HEK293 (cell line): ENCODE data around the gene DDX55.

Experiments used
- CTCF ChIA-PET: fragments of 350-600 bp; formaldehyde crosslinking; extraction: SDS; loops from one replicate; lab custom pipeline; 2021; ENCODE audit warnings: antibody characterized with exemption; lab: Yijun Ruan, JAX
- POLR2A ChIA-PET: fragments of 300-600 bp; formaldehyde crosslinking; extraction: SDS; loops from one replicate; lab custom pipeline; 2020; ENCODE audit warnings: antibody characterized with exemption, inconsistent platforms; lab: Yijun Ruan, JAX
- H3K27ac ChIP-seq: fragments of 200-500 bp; sonication (Bioruptor generic); 2 replicates; pipeline ENCODE4 v1.5.1; 2014; ENCODE audit warnings: low read depth, low read length, control low read depth, inconsistent platforms; ENCODE audit errors: extremely low read depth
- H3K36me3 ChIP-seq, 2 experiments: fragments of 200-500 bp in 1 of 2; sonication (Bioruptor generic) in 1 of 2; 1 replicate in 1 of 2; 2 replicates in 1 of 2; pipeline ENCODE4 v1.5.1; 2014 to 2017; ENCODE audit warnings: inconsistent platforms in 2 of 2, low read length in 2 of 2; ENCODE audit not compliant: control insufficient read depth in 2 of 2, insufficient read depth in 1 of 2
- H3K4me1 ChIP-seq: fragments of 200-500 bp; sonication (Bioruptor generic); 2 replicates; pipeline ENCODE4 v1.5.1; 2014; ENCODE audit warnings: mild to moderate bottlenecking, low read length, inconsistent platforms; ENCODE audit not compliant: control insufficient read depth, insufficient read depth
- H3K4me3 ChIP-seq: 2 replicates; pipeline ENCODE4 v1.5.1; 2011; ENCODE audit warnings: low read depth, mild to moderate bottlenecking, control low read depth, low read length, moderate library complexity
- H3K9me3 ChIP-seq: fragments of 200-500 bp; sonication (Bioruptor generic); 2 replicates; pipeline ENCODE4 v1.5.1; 2014; ENCODE audit warnings: low read depth, low read length, inconsistent platforms; ENCODE audit not compliant: control insufficient read depth, insufficient read depth
- HOXC10 ChIP-seq: sonication (generic); formaldehyde crosslinking; IDR thresholded peaks from 2 replicates; pipeline ENCODE4 v1.8.1; 2023; ENCODE audit warnings: mild to moderate bottlenecking, missing genetic modification reagents
- KLF9 ChIP-seq: fragments of 450-650 bp; formaldehyde crosslinking; IDR thresholded peaks from 2 replicates; pipeline ENCODE4 v1.5.1; 2016; ENCODE audit warnings: missing biosample characterization, missing genetic modification characterization, low read depth
- OSR2 ChIP-seq: fragments of 450-650 bp; formaldehyde crosslinking; IDR thresholded peaks from 2 replicates; pipeline ENCODE4 v1.5.1; 2016; ENCODE audit warnings: missing biosample characterization, missing genetic modification characterization
- PRDM1 ChIP-seq: fragments of 450-650 bp; formaldehyde crosslinking; IDR thresholded peaks from 2 replicates; pipeline ENCODE4; 2016; ENCODE audit warnings: missing biosample characterization, missing genetic modification characterization
- PRDM10 ChIP-seq: fragments of 450-650 bp; formaldehyde crosslinking; IDR thresholded peaks from 2 replicates; pipeline ENCODE4 v1.5.1; 2016; ENCODE audit warnings: missing biosample characterization, missing genetic modification characterization
- PRDM4 ChIP-seq: fragments of 450-650 bp; formaldehyde crosslinking; IDR thresholded peaks from 2 replicates; pipeline ENCODE4 v1.5.1; 2017; ENCODE audit warnings: missing biosample characterization, missing genetic modification characterization
- SP3 ChIP-seq: fragments of 450-650 bp; formaldehyde crosslinking; IDR thresholded peaks from 2 replicates; pipeline ENCODE4 v1.5.1; 2016; ENCODE audit warnings: missing biosample characterization, missing genetic modification characterization
- ZBTB10 ChIP-seq: fragments of 450-650 bp; formaldehyde crosslinking; IDR thresholded peaks from 2 replicates; pipeline ENCODE4 v1.5.1; 2016; ENCODE audit warnings: missing biosample characterization, missing genetic modification characterization
- ZNF175 ChIP-seq: fragments of 450-650 bp; formaldehyde crosslinking; IDR thresholded peaks from 2 replicates; pipeline ENCODE4 v1.5.1; 2016; ENCODE audit warnings: missing biosample characterization, missing genetic modification characterization
- ZNF26 ChIP-seq: fragments of 450-650 bp; formaldehyde crosslinking; IDR thresholded peaks from 2 replicates; pipeline ENCODE4 v1.5.1; 2016; ENCODE audit warnings: missing biosample characterization, missing genetic modification characterization
- ZNF266 ChIP-seq: fragments of 450-650 bp; formaldehyde crosslinking; IDR thresholded peaks from 2 replicates; pipeline ENCODE4 v1.5.1; 2016; ENCODE audit warnings: missing biosample characterization, missing genetic modification characterization, low read depth
- ZNF280D ChIP-seq: fragments of 450-650 bp; formaldehyde crosslinking; IDR thresholded peaks from 2 replicates; pipeline ENCODE4 v1.5.1; 2016; ENCODE audit warnings: missing biosample characterization, missing genetic modification characterization
- ZNF404 ChIP-seq: fragments of 450-650 bp; formaldehyde crosslinking; IDR thresholded peaks from 2 replicates; pipeline ENCODE4 v1.5.1; 2017; ENCODE audit warnings: missing biosample characterization, missing genetic modification characterization
- ZNF48 ChIP-seq: fragments of 450-650 bp; formaldehyde crosslinking; IDR thresholded peaks from 2 replicates; pipeline ENCODE4 v1.5.1; 2016; ENCODE audit warnings: missing biosample characterization, missing genetic modification characterization
- ZNF521 ChIP-seq: fragments of 450-650 bp; formaldehyde crosslinking; IDR thresholded peaks from 2 replicates; pipeline ENCODE4 v1.5.1; 2017; ENCODE audit warnings: missing biosample characterization, mild to moderate bottlenecking, missing genetic modification characterization
- ZNF544 ChIP-seq: fragments of 450-650 bp; formaldehyde crosslinking; IDR thresholded peaks from 2 replicates; pipeline ENCODE4 v1.5.0; 2017; ENCODE audit warnings: missing biosample characterization, missing genetic modification characterization
- ZNF558 ChIP-seq: fragments of 450-650 bp; formaldehyde crosslinking; IDR thresholded peaks from 2 replicates; pipeline ENCODE4 v1.5.1; 2016; ENCODE audit warnings: missing biosample characterization, missing genetic modification characterization
- ZNF561 ChIP-seq: fragments of 450-650 bp; IDR thresholded peaks from 2 replicates; pipeline ENCODE4 v1.5.1; 2018; ENCODE audit warnings: missing biosample characterization, missing genetic modification characterization, borderline replicate concordance
- ZNF600 ChIP-seq: fragments of 450-650 bp; formaldehyde crosslinking; IDR thresholded peaks from 2 replicates; pipeline ENCODE4 v1.5.1; 2016; ENCODE audit warnings: missing biosample characterization, missing genetic modification characterization

DDX55 gene

GRCh38 chr12:123655420-123655819 lies 53.5 kb downstream of the DDX55 start:
- Histone ChIP-seq H3K9me3 (no peaks in the 10 kb centered on the region), H3K4me3 (no peak overlapping the region), H3K27ac (no peak overlapping the region), H3K36me3 (peaks cover 73 to 88% of the 10 kb centered on the region in 2 experiments)
- POLR2A ChIA-PET, result no interaction called here
- TF ChIP-seq PRDM10 (tag by site-specific recombination), result no peak
- no peak for TF ChIP-seq PRDM1 (tag by site-specific recombination)
- no peak for TF ChIP-seq KLF9 (tag by site-specific recombination)
- TF ChIP-seq ZNF561, result no peak
- no peak for TF ChIP-seq ZNF600 (tag by site-specific recombination)
- TF ChIP-seq OSR2, result no peak
- no peak for TF ChIP-seq ZNF48 (tag by site-specific recombination)
- TF ChIP-seq ZNF280D (tag by site-specific recombination), result no peak
- TF ChIP-seq ZNF558 (tag by site-specific recombination), result no peak
- TF ChIP-seq HOXC10 (CRISPR knock-in tag), result no peak
- TF ChIP-seq ZNF404, result no peak
- TF ChIP-seq, all 188 proteins: peak for 0
- H3K4me1 ChIP-seq, result no peaks in the 10 kb centered on the region
- CTCF ChIA-PET, result no interaction called here

GRCh38 chr12:123656392-123656791 lies 54.5 kb downstream of the DDX55 start:
- Histone ChIP-seq H3K36me3 (peaks cover 75 to 84% of the 10 kb centered on the region in 2 experiments), H3K9me3 (no peaks in the 10 kb centered on the region), H3K4me3 (no peak overlapping the region), H3K27ac (no peak overlapping the region), H3K4me1 (no peaks in the 10 kb centered on the region)
- POLR2A ChIA-PET, result interaction anchor here (0.7 kb wide), 1 partner anchor 752 kb away, joined by 3 read pairs; no protein-coding TSS in a partner anchor
- CTCF ChIA-PET, result interaction anchor here (1.0 kb wide), 1 partner anchor 12 kb away, joined by 3 read pairs; no protein-coding TSS in a partner anchor
- TF ChIP-seq ZNF175 (tag by site-specific recombination), result no peak
- no peak for TF ChIP-seq ZBTB10 (tag by site-specific recombination)
- no peak for TF ChIP-seq ZNF266 (tag by site-specific recombination)
- no peak for TF ChIP-seq SP3 (tag by site-specific recombination)
- no peak for TF ChIP-seq ZNF558 (tag by site-specific recombination)
- TF ChIP-seq PRDM4, result no peak
- TF ChIP-seq ZNF544 (tag by site-specific recombination), result no peak
- TF ChIP-seq ZNF26, result no peak
- TF ChIP-seq ZNF521, result no peak
